Panc1 (cell line): ENCODE data around the gene KCNJ5.

Source experiments
- CTCF ChIP-seq: fragments of 450-650 bp; IDR thresholded peaks from 2 replicates; pipeline ENCODE4 v1.5.1; 2017; ENCODE audit warnings: mild to moderate bottlenecking
- POLR2AphosphoS5 ChIP-seq: IDR thresholded peaks from 2 replicates; pipeline ENCODE4 v1.6.1; 2012; ENCODE audit warnings: mild to moderate bottlenecking, low read depth, low read length, moderate library complexity

GRCh38 chr11:128933481-128934178 lies 42.5 kb downstream of the KCNJ5 start:
- TF ChIP-seq CTCF = no peak
- TF ChIP-seq POLR2AphosphoS5 = no peak
